GM12878 (cell line): ENCODE results near the gene BARX2. TPM values are rescaled to one million over a fixed set of nuclear protein-coding genes. Genes with fewer than 3 reads are reported as not detected.
"Not testable (repeated sequence)": the region's sequence is repeated elsewhere in the genome, so short reads cannot be mapped to it uniquely, and the experiment has no call there.

Source experiments
- ATAC-seq: fragments of 200-7000 bp; cut with Tn5 transposase; 3 replicates; pipeline ENCODE4 v1.9.1; 2020; ENCODE audit warnings: mild to moderate bottlenecking, moderate library complexity
- BruUV-seq: library from RNA; stranded (reverse); fragments of 400-500 nt; replicated peaks from 2 replicates; lab custom pipeline; 2021; lab: Mats Ljungman, UMichigan
- CTCF ChIA-PET: fragments of 300-600 bp; sonication (Branson Sonifier 250); formaldehyde crosslinking; extraction: SDS; loops from one replicate; lab custom pipeline; 2021; ENCODE audit warnings: inconsistent platforms; lab: Yijun Ruan, JAX
- POLR2A ChIA-PET: fragments of 350-600 bp; formaldehyde crosslinking; extraction: SDS; loops from one replicate; lab custom pipeline; 2021; ENCODE audit warnings: inconsistent platforms; lab: Charles Lee
- RAD21 ChIA-PET: fragments of 300-600 bp; sonication (Branson Sonifier 250); formaldehyde crosslinking; loops from one replicate; lab custom pipeline; 2023; ENCODE audit warnings: antibody characterized with exemption; ENCODE audit not compliant: unreplicated experiment; lab: Charles Lee
- SMC1A ChIA-PET: fragments of 300-600 bp; sonication (Branson Sonifier 250); formaldehyde crosslinking; loops from one replicate; lab custom pipeline; 2023; ENCODE audit not compliant: unreplicated experiment, uncharacterized antibody; lab: Charles Lee
- DNase-seq: peaks from one replicate; pipeline ENCODE4 v3.0.0-alpha.2; 2011; ENCODE audit warnings: low read depth, low spot score
- FAIRE-seq: peaks from 3 replicates; lab custom pipeline; 2011; peaks lifted over from hg19 to GRCh38; lab: Jason Lieb, UNC
- H2AFZ ChIP-seq: 2 replicates; pipeline ENCODE4 v1.6.0; 2011; ENCODE audit warnings: low read depth, low read length, control low read depth; ENCODE audit not compliant: control insufficient read depth
- H3K27ac ChIP-seq: 2 replicates; pipeline ENCODE4 v1.5.1; 2011; ENCODE audit warnings: control low read depth; ENCODE audit not compliant: control insufficient read depth, insufficient read depth
- H3K27me3 ChIP-seq, 2 experiments: replicated peaks in 1 of 2; 2 replicates each; pipeline versions ENCODE4 v1.6.0 to v1.6.1; 2011; ENCODE audit warnings: low read length in 1 of 2; ENCODE audit not compliant: control insufficient read depth in 2 of 2, insufficient read depth in 2 of 2
- H3K36me3 ChIP-seq, 2 experiments: 2 replicates each; pipeline ENCODE4 v1.5.1; 2011; ENCODE audit warnings: low read length in 1 of 2; ENCODE audit not compliant: control insufficient read depth in 2 of 2, insufficient read depth in 2 of 2
- H3K4me1 ChIP-seq: 2 replicates; pipeline ENCODE4 v1.6.1; 2011; ENCODE audit warnings: mild to moderate bottlenecking, low read length, moderate library complexity, mixed read lengths; ENCODE audit not compliant: control insufficient read depth, insufficient read depth
- H3K4me2 ChIP-seq: 2 replicates; pipeline ENCODE4 v1.6.0; 2011; ENCODE audit warnings: control low read depth; ENCODE audit not compliant: control insufficient read depth, insufficient read depth
- H3K4me3 ChIP-seq: fragments of 200-600 bp; sonication (generic); 2 replicates; pipeline ENCODE4 v1.5.1; 2016
- H3K79me2 ChIP-seq: 2 replicates; pipeline ENCODE4 v1.6.0; 2011; ENCODE audit warnings: low read length; ENCODE audit not compliant: control insufficient read depth, insufficient read depth
- H3K9ac ChIP-seq: 2 replicates; pipeline ENCODE4 v1.8.0; 2011; ENCODE audit warnings: low read length, control low read depth, mixed read lengths; ENCODE audit not compliant: control insufficient read depth, insufficient read depth
- H3K9me3 ChIP-seq: replicated peaks from 3 replicates; pipeline ENCODE4 v1.5.1; 2011; ENCODE audit warnings: mild to moderate bottlenecking, low read length; ENCODE audit not compliant: control insufficient read depth, insufficient read depth
- H4K20me1 ChIP-seq: 2 replicates; pipeline ENCODE4 v1.6.0; 2011; ENCODE audit not compliant: control insufficient read depth, insufficient read depth
- CHD4 ChIP-seq: fragments of 200-600 bp; sonication (generic); IDR thresholded peaks from 2 replicates; pipeline ENCODE4 v1.6.1; 2016; ENCODE audit warnings: mild to moderate bottlenecking
- SP1 ChIP-seq: IDR thresholded peaks from one replicate; pipeline ENCODE4 v1.6.1; 2011; ENCODE audit warnings: low read depth, low read length
- ZNF274 ChIP-seq: IDR thresholded peaks from one replicate; pipeline ENCODE4 v1.8.0; 2011; ENCODE audit not compliant: insufficient read length, insufficient read depth
- WGBS: methylation state at CpG from one replicate; pipeline ENCODE4 v1.1.6; 2016; ENCODE audit warnings: low lambda C conversion rate; ENCODE audit not compliant: insufficient replicate concordance, insufficient coverage; ENCODE audit errors: missing lambda C conversion rate; 5-methylcytosine and 5-hydroxymethylcytosine counted together
- in situ Hi-C: fragments of 300-500 bp; cut with MboI; formaldehyde crosslinking; loops from 9 replicates; pipeline ENCODE4 v1.14.3; 2018; ENCODE audit warnings: mixed read lengths
- intact Hi-C: fragments of 100-400 bp; cut with micrococcal nuclease; formaldehyde crosslinking; loops from one replicate; pipeline ENCODE4 v1.14.2; 2022; ENCODE audit not compliant: unreplicated experiment
- polyA plus RNA-seq, 11 experiments: library from polyadenylated mRNA; depleted of rRNA in 4 of 11; unstranded in 6 of 11; stranded (reverse) in 5 of 11; fragments of >200 nt; fragmentation: Nextera tagmentation in 4 of 11; fragmentation: Illumina TruSeq in 1 of 11; extraction: Ambion mirVana in 4 of 11; extraction: Trizol in 1 of 11; gene quantifications; 1 replicate in 1 of 11; 2 replicates in 10 of 11; pipeline versions ENCODE4 v1.2.1 to v1.2.3, GENCODE V29; 2011 to 2016; ENCODE audit warnings: inconsistent platforms in 2 of 11, missing spikeins in 2 of 11, low read depth in 1 of 11
- total RNA-seq, 4 experiments: library from RNA; depleted of rRNA in 3 of 4; stranded (reverse); fragments of >200 nt in 3 of 4; fragmentation: Illumina TruSeq in 1 of 4; extraction: Trizol in 1 of 4; gene quantifications; 2 replicates each; pipeline versions ENCODE4 v1.2.1 to v1.2.3, GENCODE V29; 2013 to 2021
- TF ChIP-seq, protein P1 (sequence below), 3 experiments: IDR thresholded peaks in 2 of 3; conservative IDR thresholded peaks in 1 of 3; 2 replicates each; pipeline ENCODE4 v1.5.1; 2011; ENCODE audit warnings: low read depth in 3 of 3, low read length in 3 of 3, mild to moderate bottlenecking in 3 of 3, control low read depth in 2 of 3, moderate library complexity in 2 of 3, inconsistent platforms in 1 of 3, mixed read lengths in 1 of 3; ENCODE audit not compliant: control insufficient read depth in 2 of 3, insufficient read depth in 1 of 3; ENCODE audit errors: extremely low read depth in 1 of 3
- TF ChIP-seq, protein P2 (sequence below): fragments of 450-650 bp; IDR thresholded peaks from 2 replicates; pipeline ENCODE4 v1.6.1; 2017; ENCODE audit warnings: mild to moderate bottlenecking, low read depth, inconsistent platforms; ENCODE audit not compliant: poor library complexity, severe bottlenecking

Gene BARX2
- total and polyA plus RNA-seq, 10 of the 15 experiments (the other 5 are each of a cell fraction or from before 2014, with no cell fraction given) = 0.07 to 0.84 TPM; not detected in 8

DNA sequence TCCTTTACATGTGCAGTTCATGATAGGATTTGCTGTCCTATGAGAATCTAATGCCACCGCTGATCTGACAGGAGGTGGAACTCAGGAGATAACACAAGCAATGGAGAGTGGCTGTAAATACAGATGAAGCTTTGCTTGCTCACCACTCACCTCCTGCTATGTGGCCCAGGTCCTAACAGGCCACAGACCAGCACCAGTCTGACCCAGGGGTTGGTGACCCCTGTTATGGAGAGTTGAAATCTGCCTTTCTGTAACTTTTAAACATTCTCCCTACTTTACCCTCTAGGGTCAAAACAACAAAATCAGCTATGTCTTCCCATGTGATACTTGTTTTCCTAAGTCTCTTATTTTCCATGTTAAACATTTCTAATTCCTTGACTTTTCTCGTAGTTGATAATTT is 48.7 kb upstream of the BARX2 start (continued):
- TF ChIP-seq, protein P1, sequence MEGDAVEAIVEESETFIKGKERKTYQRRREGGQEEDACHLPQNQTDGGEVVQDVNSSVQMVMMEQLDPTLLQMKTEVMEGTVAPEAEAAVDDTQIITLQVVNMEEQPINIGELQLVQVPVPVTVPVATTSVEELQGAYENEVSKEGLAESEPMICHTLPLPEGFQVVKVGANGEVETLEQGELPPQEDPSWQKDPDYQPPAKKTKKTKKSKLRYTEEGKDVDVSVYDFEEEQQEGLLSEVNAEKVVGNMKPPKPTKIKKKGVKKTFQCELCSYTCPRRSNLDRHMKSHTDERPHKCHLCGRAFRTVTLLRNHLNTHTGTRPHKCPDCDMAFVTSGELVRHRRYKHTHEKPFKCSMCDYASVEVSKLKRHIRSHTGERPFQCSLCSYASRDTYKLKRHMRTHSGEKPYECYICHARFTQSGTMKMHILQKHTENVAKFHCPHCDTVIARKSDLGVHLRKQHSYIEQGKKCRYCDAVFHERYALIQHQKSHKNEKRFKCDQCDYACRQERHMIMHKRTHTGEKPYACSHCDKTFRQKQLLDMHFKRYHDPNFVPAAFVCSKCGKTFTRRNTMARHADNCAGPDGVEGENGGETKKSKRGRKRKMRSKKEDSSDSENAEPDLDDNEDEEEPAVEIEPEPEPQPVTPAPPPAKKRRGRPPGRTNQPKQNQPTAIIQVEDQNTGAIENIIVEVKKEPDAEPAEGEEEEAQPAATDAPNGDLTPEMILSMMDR (IDR thresholded peaks at IDR 0.05 in 2 of 3, conservative IDR thresholded peaks at IDR 0.05 in 1 of 3; ENCODE audit: control insufficient read depth in 2 of 3, extremely low read depth in 1 of 3, insufficient read depth in 1 of 3, low read depth in 3 of 3, low read length in 3 of 3) = no peak
- TF ChIP-seq CHD4 = no peak
- TF ChIP-seq SP1 = no peak
- TF ChIP-seq ZNF274 = no peak
- TF ChIP-seq, protein P2, sequence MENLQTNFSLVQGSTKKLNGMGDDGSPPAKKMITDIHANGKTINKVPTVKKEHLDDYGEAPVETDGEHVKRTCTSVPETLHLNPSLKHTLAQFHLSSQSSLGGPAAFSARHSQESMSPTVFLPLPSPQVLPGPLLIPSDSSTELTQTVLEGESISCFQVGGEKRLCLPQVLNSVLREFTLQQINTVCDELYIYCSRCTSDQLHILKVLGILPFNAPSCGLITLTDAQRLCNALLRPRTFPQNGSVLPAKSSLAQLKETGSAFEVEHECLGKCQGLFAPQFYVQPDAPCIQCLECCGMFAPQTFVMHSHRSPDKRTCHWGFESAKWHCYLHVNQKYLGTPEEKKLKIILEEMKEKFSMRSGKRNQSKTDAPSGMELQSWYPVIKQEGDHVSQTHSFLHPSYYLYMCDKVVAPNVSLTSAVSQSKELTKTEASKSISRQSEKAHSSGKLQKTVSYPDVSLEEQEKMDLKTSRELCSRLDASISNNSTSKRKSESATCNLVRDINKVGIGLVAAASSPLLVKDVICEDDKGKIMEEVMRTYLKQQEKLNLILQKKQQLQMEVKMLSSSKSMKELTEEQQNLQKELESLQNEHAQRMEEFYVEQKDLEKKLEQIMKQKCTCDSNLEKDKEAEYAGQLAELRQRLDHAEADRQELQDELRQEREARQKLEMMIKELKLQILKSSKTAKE = no peak

DNA sequence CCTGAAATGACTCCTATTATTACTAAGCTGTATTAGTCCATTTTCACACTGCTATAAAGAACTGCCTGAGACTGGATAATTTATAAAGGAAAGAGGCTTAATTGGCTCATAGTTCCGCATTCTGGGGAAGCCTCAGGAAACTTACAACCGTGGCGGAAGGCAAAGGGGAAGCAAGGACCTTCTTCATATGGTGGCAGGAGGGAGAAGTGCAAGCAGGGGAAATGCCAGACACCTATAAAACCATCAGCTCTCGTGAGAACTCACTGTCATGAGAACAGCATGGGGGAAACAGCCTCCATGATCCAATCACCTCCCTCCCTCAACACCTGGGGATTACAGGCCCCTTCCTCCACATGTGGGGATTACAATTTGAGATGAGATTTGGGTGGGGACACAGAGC is 47.9 kb upstream of the BARX2 start:
- H2AFZ ChIP-seq, BruUV-seq, RAD21 ChIA-PET, CTCF ChIA-PET, DNase-seq, H3K27me3 ChIP-seq, H3K79me2 ChIP-seq, H3K4me2 ChIP-seq, H3K36me3 ChIP-seq, ATAC-seq, H4K20me1 ChIP-seq, H3K4me1 ChIP-seq, intact Hi-C loops, H3K9ac ChIP-seq, H3K9me3 ChIP-seq, H3K4me3 ChIP-seq, H3K27ac ChIP-seq, in situ Hi-C loops, FAIRE-seq, POLR2A ChIA-PET: not testable (repeated sequence)
- 15% methylated on average over 4 of the region's 4 CpGs for WGBS
- SMC1A ChIA-PET = interaction anchor here (1.3 to 2.1 kb wide), 2 partner anchors 47 to 209 kb away, joined by 3 to 7 read pairs; no protein-coding TSS in a partner anchor
